HG03139 (cell line): ENCODE data around the gene C2CD5.
"Not testable (repeated sequence)": the region's sequence is repeated elsewhere in the genome, so short reads cannot be mapped to it uniquely, and the experiment has no call there.

Experiments
- ATAC-seq: cut with Tn5 transposase; IDR thresholded peaks from one replicate; pipeline ENCODE4 v1.9.1; 2021; ENCODE audit not compliant: unreplicated experiment

The C2CD5 gene

GRCh38 chr12:22480016-22480415 is 64.3 kb downstream of the C2CD5 start:
- ATAC-seq, result no peak

GRCh38 chr12:22477894-22478287 is 66.5 kb downstream of the C2CD5 start:
- no peak for ATAC-seq

DNA sequence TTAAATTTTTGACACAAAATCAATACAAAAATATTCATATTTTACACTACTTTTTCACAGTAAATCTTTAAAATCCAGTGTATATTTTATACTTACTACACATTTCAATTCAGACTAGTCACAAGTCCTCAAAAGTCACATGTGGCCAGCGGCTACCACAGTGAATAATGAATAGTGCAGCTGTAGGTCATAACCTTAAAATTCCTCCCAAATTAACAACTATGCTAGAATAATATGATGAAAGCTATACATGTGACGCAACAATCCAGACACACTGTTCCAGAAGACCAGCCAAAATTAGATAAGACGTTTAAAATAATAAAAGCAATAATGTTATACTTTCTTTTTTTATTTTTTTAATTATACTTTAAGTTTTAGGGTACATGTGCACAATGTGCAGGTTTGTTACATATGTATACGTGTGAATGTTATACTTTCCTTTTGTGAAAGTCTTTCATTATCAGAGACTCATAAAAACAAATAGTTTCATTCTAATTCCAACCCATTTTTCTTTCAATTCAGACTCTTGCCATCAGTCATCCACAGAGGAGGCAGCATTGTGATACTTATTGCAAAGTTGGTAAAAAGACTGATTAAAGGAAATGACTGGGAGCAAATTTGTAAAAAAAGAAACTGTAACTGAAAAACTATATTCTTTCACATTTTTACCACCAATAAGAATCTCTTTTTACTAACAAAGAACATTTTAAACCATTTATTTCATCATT is 67.0 kb downstream of the C2CD5 start:
- no peak for ATAC-seq

- no peak for ATAC-seq
These were observed 68.2 kb downstream of the C2CD5 start for GRCh38 chr12:22476133-22476532.

DNA sequence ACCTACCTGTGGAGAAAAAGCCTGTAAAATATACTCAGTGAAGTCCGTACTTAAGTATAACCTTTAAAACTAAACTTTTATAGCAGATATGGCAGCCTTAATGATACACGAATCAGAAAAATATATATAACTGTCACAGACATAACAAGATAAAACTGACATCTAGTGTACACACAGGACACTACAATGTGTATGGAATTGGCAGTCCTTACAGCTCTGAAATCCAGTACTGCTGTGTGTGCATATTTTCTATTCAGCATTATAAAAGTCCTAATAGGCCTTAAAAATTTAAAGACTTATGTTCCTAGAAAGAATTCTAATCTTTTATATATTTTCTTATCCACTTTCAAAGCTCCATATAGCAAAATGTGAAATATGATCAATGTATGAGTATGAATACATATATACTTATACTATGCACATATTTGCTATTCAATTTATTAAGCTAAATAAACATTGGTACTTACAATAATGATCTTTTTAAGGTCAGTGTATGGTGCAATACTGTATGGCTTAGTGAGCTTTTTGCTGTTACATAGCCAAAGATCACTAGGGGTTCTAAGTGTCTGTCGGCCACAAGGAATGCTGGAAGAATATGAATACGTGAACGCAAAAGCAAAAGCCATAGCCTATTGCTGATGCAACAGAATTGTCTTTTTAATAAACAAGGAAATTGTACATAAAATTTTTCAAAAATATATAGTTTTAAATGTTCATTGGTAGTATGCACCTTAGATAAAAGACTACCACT is 69.2 kb downstream of the C2CD5 start:
- no peak for ATAC-seq

GRCh38 chr12:22473212-22473611 is 71.1 kb downstream of the C2CD5 start:
- no peak for ATAC-seq

GRCh38 chr12:22467190-22467589 is 77.2 kb downstream of the C2CD5 start:
- no peak for ATAC-seq

DNA sequence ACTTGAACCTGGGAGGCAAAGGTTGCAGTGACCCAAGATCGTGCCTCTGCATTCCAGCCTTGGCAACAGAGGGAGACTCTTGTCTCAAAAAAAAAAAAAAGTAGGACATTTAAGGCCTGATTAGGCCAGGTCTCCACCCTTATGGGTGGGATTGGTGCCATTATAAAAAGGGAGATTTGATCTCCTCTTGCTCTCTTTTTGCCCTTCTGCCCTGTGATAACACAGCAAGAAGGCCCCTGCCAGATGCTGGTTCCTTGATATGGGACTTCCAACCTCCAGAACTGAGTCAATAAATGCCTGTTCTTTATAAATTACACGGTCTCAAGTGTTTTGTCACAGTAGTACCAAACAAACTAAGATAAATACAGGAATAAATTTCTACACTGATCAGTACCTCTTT is 81.0 kb downstream of the C2CD5 start:
- no peak for ATAC-seq

DNA sequence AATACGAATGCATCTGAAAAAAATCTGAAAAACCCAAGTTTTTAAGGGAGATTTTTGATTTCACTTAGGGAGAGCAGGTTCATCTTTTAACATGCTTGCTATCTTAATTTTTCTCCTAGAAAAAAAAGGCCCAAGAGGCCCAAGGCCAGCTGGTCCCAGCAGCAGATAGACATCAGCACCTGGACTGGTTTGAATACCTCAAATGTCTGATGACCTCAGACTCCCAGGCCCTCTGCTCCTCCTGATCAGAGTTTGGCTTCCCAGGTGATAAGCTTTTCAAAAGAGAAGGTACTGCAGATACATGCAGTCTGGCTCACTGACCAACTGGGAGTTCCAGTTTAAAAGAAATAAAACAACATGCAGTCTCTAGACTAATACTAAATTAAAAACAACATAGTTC is 82.6 kb downstream of the C2CD5 start:
- no peak for ATAC-seq

DNA sequence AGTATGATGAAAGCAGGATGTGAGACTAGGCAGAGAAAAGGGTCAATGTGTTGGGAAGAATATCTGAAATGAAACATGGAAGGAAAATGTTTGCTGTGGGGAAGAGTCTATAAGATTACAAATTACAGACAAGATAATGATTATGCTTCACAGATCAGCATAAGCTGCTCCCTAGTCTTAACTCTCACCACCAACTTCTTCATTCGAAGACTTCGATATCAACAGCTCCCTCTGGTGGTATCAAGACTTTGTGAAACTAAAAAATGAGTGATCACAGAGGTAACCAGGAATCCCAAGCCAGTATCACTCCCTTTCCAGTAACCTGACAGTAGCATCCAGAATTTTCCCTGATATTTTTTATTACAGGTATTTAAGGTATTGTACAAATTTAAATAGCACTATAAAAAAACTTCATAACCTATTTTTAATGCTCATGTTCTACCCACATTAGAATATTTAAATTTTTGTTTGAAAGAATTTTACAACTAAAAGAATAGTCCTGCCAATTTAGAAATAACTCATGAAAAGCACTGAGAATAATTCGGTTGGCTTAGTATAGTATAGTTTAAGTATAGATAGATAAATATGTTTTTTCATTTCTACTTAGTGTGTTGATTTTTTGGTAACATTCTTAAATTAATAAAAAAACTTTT is 84.4 kb downstream of the C2CD5 start:
- peak; percentile 67 for ATAC-seq

GRCh38 chr12:22458298-22458937 is 85.9 kb downstream of the C2CD5 start:
- no peak for ATAC-seq

- no peak for ATAC-seq
These were observed 87.3 kb downstream of the C2CD5 start for GRCh38 chr12:22457085-22457484.

DNA sequence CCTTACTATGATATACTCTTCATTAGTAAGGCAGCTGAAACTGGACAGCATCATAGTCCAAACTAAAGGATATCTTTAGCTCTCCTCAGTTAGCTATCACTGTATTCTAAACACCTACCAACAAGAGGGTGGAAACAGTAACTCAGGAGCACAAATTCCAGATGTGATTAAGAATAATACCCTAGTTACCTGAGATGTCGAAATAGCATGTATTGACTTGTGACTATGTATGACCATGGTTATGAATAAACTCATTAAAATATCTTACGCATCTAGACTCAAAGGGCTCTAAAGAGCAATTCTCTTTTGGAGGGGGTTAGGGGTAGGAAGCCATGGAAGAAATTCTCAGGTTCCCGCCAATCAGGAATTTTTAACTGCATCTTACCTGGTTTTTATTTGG is 90.8 kb downstream of the C2CD5 start:
- no peak for ATAC-seq

- ATAC-seq, result no peak
These were observed 97.1 kb downstream of the C2CD5 start for GRCh38 chr12:22447223-22447622.

DNA sequence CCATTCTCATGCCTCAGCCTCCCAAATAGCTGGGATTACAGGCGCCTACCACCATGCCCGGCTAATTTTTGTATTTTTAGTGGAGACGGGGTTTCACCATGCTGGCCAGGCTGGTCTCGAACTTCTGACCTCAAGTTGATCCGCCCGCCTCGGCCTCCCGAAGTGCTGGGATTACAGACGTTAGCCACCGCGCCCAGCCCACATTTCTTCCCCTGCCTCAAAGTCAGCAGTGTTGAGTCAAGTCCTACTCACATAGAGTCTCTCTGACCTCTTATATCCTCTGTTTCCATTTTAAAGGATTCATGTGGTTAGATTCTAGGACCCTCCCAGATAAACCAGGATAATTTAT is 100.1 kb downstream of the C2CD5 start:
- ATAC-seq, result not testable (repeated sequence)

GRCh38 chr12:22443379-22444316 is 100.7 kb downstream of the C2CD5 start:
- ATAC-seq, result peak; percentile 99

DNA sequence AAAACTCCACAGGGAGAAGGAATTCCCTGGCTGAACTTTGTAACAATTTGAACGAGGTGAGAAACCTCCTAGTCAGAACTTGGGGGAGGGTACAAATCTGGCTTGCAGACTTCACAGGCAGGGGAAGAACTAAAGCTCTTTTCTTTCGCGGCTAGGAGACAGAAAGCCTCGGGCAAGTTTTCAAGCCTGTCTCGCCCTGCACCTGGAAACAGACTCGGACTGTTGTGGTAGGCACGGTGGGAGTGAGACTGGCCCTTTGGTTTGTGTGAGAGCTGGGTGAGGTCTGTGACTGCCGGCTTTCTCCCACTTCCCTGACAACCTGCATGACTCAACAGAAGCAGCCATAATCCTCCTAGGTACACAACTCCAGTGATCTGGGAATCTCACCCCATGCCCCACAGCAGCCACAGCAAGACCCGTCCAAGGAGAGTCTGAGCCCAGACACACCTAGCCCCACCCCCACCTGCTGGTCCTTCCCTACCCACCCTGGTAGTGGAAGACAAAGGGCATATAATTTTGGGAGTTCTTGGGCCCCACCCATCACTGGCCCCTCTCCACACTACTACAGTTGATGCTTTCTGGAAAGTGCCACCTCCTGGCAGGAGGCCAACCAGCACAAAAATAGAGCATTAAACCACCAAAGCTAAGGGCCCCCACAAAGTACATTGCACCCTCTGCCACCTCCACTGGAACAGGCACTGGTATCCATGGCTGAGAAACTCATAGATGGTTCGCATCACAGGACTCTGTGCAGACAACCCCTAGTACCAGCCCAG is 107.1 kb downstream of the C2CD5 start:
- no peak for ATAC-seq

DNA sequence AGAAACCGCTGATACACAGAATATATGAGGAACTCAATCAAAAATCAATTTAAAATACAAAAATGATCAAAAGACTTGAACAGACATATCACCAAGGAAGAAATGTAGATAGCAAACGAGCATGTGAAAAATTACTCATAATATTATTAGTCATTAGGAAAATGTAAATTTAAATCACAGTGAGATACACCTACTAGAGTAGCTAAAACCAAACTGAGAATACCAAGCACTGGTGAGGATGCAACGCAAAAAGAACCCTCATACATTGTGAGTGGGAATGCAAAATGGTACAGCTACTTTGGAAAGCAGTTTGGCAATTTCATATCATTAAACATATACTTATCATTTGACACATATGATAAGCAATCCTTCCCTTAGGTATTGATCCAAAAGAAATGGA is 108.8 kb downstream of the C2CD5 start:
- no peak for ATAC-seq

DNA sequence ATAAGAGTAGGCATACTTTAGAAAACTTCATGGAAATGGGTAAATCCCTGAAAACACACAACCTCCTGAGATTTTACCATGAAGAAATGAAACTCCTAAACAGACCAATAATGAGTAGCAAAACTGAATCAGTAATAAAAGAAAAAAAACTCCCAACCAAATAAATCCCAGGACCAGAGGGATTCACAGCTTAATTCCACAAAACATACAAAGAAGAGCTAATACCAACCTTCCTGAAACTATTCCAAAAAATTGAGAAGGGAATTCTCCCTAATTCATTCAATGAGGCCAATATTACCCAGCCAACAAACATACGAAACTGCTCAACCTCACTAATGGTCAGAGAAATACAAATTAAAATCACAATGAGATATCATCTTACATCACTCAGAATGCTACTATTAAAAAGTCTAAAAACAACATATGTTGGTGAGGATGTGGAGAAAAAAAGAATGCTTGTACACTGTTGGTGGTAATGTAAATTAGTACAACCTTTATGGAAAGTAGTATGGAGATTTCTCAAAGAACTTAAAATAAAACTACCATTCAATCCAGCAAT is 112.6 kb downstream of the C2CD5 start:
- ATAC-seq, result no peak

GRCh38 chr12:22416801-22417200 is 127.5 kb downstream of the C2CD5 start:
- ATAC-seq, result no peak
